K562 (cell line): Measurements from ENCODE around the gene CAMK2B. TPM values are rescaled to one million over a fixed set of nuclear protein-coding genes. Genes with fewer than 3 reads are reported as not detected.

Experiments used
- ATAC-seq: fragments of 200-7000 bp; cut with Tn5 transposase; 3 replicates; pipeline ENCODE4 v1.9.1; 2020; ENCODE audit warnings: moderate library complexity
- BruUV-seq: library from RNA; stranded (reverse); fragments of 400-500 nt; replicated peaks from 2 replicates; lab custom pipeline; 2021; lab: Mats Ljungman, UMichigan
- CTCF ChIA-PET: fragments of 300-600 bp; formaldehyde crosslinking; extraction: SDS; loops from one replicate; lab custom pipeline; 2021; ENCODE audit warnings: low intra/inter-chr PET ratio; lab: Yijun Ruan, JAX
- POLR2A ChIA-PET: fragments of 300-600, 350-650 bp; sonication (Branson Sonifier 250); formaldehyde crosslinking; extraction: SDS; loops from one replicate; lab custom pipeline; 2021; ENCODE audit warnings: antibody characterized with exemption, inconsistent platforms; lab: Yijun Ruan, JAX
- DNase-seq, 4 experiments: peaks; one replicate each; pipeline versions ENCODE4 v3.0.0 to v3.0.0-alpha.2; 2011 to 2018; ENCODE audit warnings: low spot score in 3 of 4, mixed read lengths in 3 of 4; ENCODE audit errors: extremely low read depth in 1 of 4
- FAIRE-seq: peaks from 2 replicates; lab custom pipeline; 2011; peaks lifted over from hg19 to GRCh38; lab: Jason Lieb, UNC
- H2AFZ ChIP-seq: 2 replicates; pipeline ENCODE4 v1.6.0; 2011; ENCODE audit warnings: low read depth, low read length, control low read depth, inconsistent platforms
- H3K27ac ChIP-seq: fragments of 200-600 bp; 3 replicates; pipeline ENCODE4 v1.8.0; 2011; ENCODE audit warnings: low read depth, mild to moderate bottlenecking, control low read depth, inconsistent platforms, low read length, moderate library complexity, mixed read lengths; ENCODE audit errors: extremely low read depth
- H3K27me3 ChIP-seq, 2 experiments: fragments of 300-600 bp in 1 of 2; 2 replicates in 1 of 2; 3 replicates in 1 of 2; pipeline versions ENCODE4 v1.6.0 to v1.8.0; 2011; ENCODE audit warnings: inconsistent platforms in 2 of 2, low read length in 2 of 2, mild to moderate bottlenecking in 1 of 2, mixed read lengths in 1 of 2, moderate library complexity in 1 of 2; ENCODE audit not compliant: control insufficient read depth in 2 of 2, insufficient read depth in 2 of 2
- H3K36me3 ChIP-seq: fragments of 300-600 bp; 3 replicates; pipeline ENCODE4 v1.8.0; 2011; ENCODE audit warnings: mild to moderate bottlenecking, low read length, inconsistent platforms; ENCODE audit not compliant: control insufficient read depth, insufficient read depth
- H3K4me1 ChIP-seq, 2 experiments: fragments of 200-600 bp in 1 of 2; replicated peaks in 1 of 2; 2 replicates in 1 of 2; 3 replicates in 1 of 2; pipeline versions ENCODE4 v1.5.1 to v1.8.0; 2011; ENCODE audit warnings: inconsistent platforms in 2 of 2, low read length in 2 of 2, mild to moderate bottlenecking in 1 of 2, mixed read lengths in 1 of 2, moderate library complexity in 1 of 2; ENCODE audit not compliant: control insufficient read depth in 2 of 2, insufficient read depth in 2 of 2
- H3K4me2 ChIP-seq: 2 replicates; pipeline ENCODE4 v1.6.1; 2011; ENCODE audit warnings: low read length, control low read depth, inconsistent platforms, mixed read lengths; ENCODE audit not compliant: insufficient read depth
- H3K4me3 ChIP-seq: fragments of 200-600 bp; sonication (generic), shearing (Covaris generic); 2 replicates; pipeline ENCODE4 v1.5.1; 2016; ENCODE audit warnings: control low read depth, inconsistent platforms
- H3K79me2 ChIP-seq: fragments of 200-600 bp; 3 replicates; pipeline ENCODE4 v1.8.0; 2011; ENCODE audit warnings: low read length, inconsistent platforms; ENCODE audit not compliant: control insufficient read depth, insufficient read depth
- H3K9ac ChIP-seq, 2 experiments: 2 replicates each; pipeline versions ENCODE4 v1.6.0 to v1.6.1; 2011; ENCODE audit warnings: low read depth in 2 of 2, low read length in 2 of 2, control low read depth in 1 of 2, inconsistent platforms in 1 of 2, mild to moderate bottlenecking in 1 of 2, mixed read lengths in 1 of 2; ENCODE audit not compliant: insufficient read depth in 1 of 2
- H3K9me1 ChIP-seq: one replicate; pipeline ENCODE4 v1.6.0; 2011; ENCODE audit warnings: inconsistent platforms, mild to moderate bottlenecking, low read length, moderate library complexity; ENCODE audit not compliant: control insufficient read depth, insufficient read depth
- H3K9me3 ChIP-seq: replicated peaks from 2 replicates; pipeline ENCODE4 v1.5.1; 2011; ENCODE audit warnings: low read depth, low read length, inconsistent platforms; ENCODE audit not compliant: control insufficient read depth, insufficient read depth
- H4K20me1 ChIP-seq: replicated peaks from 2 replicates; pipeline ENCODE4 v1.6.1; 2011; ENCODE audit warnings: low read length, inconsistent platforms, mixed read lengths; ENCODE audit not compliant: control insufficient read depth, insufficient read depth
- CTCF ChIP-seq, 3 experiments: IDR thresholded peaks in 2 of 3; conservative IDR thresholded peaks in 1 of 3; 2 replicates each; pipeline ENCODE4 v1.5.1; 2011 to 2012; ENCODE audit warnings: low read length in 3 of 3, mild to moderate bottlenecking in 3 of 3, control low read depth in 2 of 3, improper control_type of control experiment in 1 of 3, inconsistent platforms in 1 of 3, low read depth in 1 of 3, mixed read lengths in 1 of 3, moderate library complexity in 1 of 3; ENCODE audit not compliant: insufficient read depth in 2 of 3
- ZBTB7A ChIP-seq: IDR thresholded peaks from 2 replicates; pipeline ENCODE4 v1.6.1; 2011; ENCODE audit warnings: low read depth, mild to moderate bottlenecking, low read length, moderate library complexity, borderline replicate concordance; ENCODE audit not compliant: control insufficient read depth
- ZNF384 ChIP-seq: IDR thresholded peaks from 2 replicates; pipeline ENCODE4 v1.6.1; 2012; ENCODE audit warnings: low read depth, low read length, improper control_type of control experiment
- WGBS: fragments of 100-300 bp; shearing (Covaris generic); methylation state at CpG from one replicate; pipeline ENCODE4 v1.1.6; 2016; ENCODE audit warnings: low coverage, mixed read lengths; ENCODE audit not compliant: insufficient coverage; ENCODE audit errors: missing lambda C conversion rate; 5-methylcytosine and 5-hydroxymethylcytosine counted together
- in situ Hi-C: fragments of 300-500 bp; cut with MboI; formaldehyde crosslinking; loops from 4 replicates; pipeline ENCODE4 v1.15.0; 2018; ENCODE audit warnings: inconsistent platforms, mixed read lengths
- intact Hi-C: fragments of 100-400 bp; cut with micrococcal nuclease; formaldehyde crosslinking; loops from 2 replicates; pipeline ENCODE4 v1.14.2; 2022
- polyA plus RNA-seq, 8 experiments: library from polyadenylated mRNA; depleted of rRNA in 4 of 8; stranded (reverse) in 5 of 8; unstranded in 3 of 8; fragments of >200 nt; fragmentation: Nextera tagmentation in 2 of 8; fragmentation: Illumina TruSeq in 1 of 8; extraction: Ambion mirVana in 2 of 8; extraction: Trizol in 1 of 8; gene quantifications; 2 replicates each; pipeline versions ENCODE4 v1.2.1 to v1.2.3, GENCODE V29; 2011 to 2014; ENCODE audit warnings: inconsistent platforms in 1 of 8, missing spikeins in 1 of 8
- total RNA-seq, 7 experiments: library from RNA; depleted of rRNA in 6 of 7; stranded (reverse); fragments of >200 nt in 6 of 7; fragmentation: Illumina TruSeq in 2 of 7; extraction: Trizol in 2 of 7; gene quantifications; 2 replicates each; pipeline versions ENCODE4 v1.2.1 to v1.2.3, GENCODE V29; 2011 to 2021; ENCODE audit warnings: low replicate concordance in 1 of 7

The CAMK2B gene
- total and polyA plus RNA-seq, 9 of the 15 experiments (the other 6 are each of a cell fraction or from before 2014, with no cell fraction given): 0.04 to 0.09 (median 0.05) TPM; not detected in 4

- ATAC-seq: no peak
- FAIRE-seq: no peak
- no peaks in the 10 kb centered on the region for H3K36me3 ChIP-seq
- no TSS peak for BruUV-seq
- intact Hi-C loops: no loop called here
- H3K9ac ChIP-seq: no peak overlapping the region
- H3K27me3 ChIP-seq: peaks cover 33 to 43% of the 10 kb centered on the region in 2 experiments
- H4K20me1 ChIP-seq: peaks cover under 1% of the 10 kb centered on the region; the same call in 1 of the 2 replicates
- POLR2A ChIA-PET: interaction anchor here (0.6 to 1.1 kb wide), 2 partner anchors 31 to 392 kb away, joined by 3 read pairs; partner anchors contain the start of gene MRPS24
- H3K4me1 ChIP-seq: peaks cover 25 to 26% of the 10 kb centered on the region in 2 experiments
- H3K27ac ChIP-seq: no peak overlapping the region
- no peaks in the 10 kb centered on the region for H3K9me3 ChIP-seq
- H3K4me2 ChIP-seq: no peak overlapping the region
- in situ Hi-C loops: no loop called here
- no peaks in the 10 kb centered on the region for H3K9me1 ChIP-seq
- H3K79me2 ChIP-seq: no peaks in the 10 kb centered on the region
- H3K4me3 ChIP-seq: no peak overlapping the region
- 4% methylated on average over 5 of the region's 5 CpGs for WGBS
- no peak overlapping the region for H2AFZ ChIP-seq
- TF ChIP-seq ZBTB7A (peak; percentile 65; the same call in 1 of the 2 replicates), CTCF (IDR thresholded peaks at IDR 0.05 in 2 of 3, conservative IDR thresholded peaks at IDR 0.05 in 1 of 3; ENCODE audit: insufficient read depth in 2 of 3, low read depth in 1 of 3, low read length in 3 of 3) (0 out of 6 replicates have a peak, but pooled peaks of 1 of the 3 experiments have one; percentile 10), ZNF384 (no peak)
- TF ChIP-seq, all 486 proteins: peak for 2
- no peak for DNase-seq
- CTCF ChIA-PET: no interaction called here
Observed at GRCh38 chr7:44261240-44261639, 64.2 kb downstream of the CAMK2B start.
